Activated T-helper 2 cell treated with anti-CD3 and anti-CD28 coated beads, Interferon-gamma antibody, Interleukin-2, Interleukin-4, amounts not matched to agents 10 μg/mL and 5 μg/mL and 100 μg/mL, durations not matched to agents 14 hours and 24 hours and 36 hours (primary cell): ENCODE measurements around the gene ROBO1. TPM values are rescaled to one million over a fixed set of nuclear protein-coding genes. Genes with fewer than 3 reads are reported as not detected.

Experiments
- DNase-seq: peaks from one replicate; pipeline ENCODE4 v3.0.0; 2021; ENCODE audit warnings: low spot score
- H3K27ac Mint-ChIP-seq: one replicate; pipeline ENCODE4 v1.8.0; 2021; ENCODE audit warnings: mixed read lengths
- H3K27me3 Mint-ChIP-seq: one replicate; pipeline ENCODE4 v1.8.0; 2021; ENCODE audit warnings: low read depth, mixed read lengths
- H3K36me3 Mint-ChIP-seq: one replicate; pipeline ENCODE4 v1.8.0; 2021; ENCODE audit warnings: low read depth, mixed read lengths
- H3K4me1 Mint-ChIP-seq: one replicate; pipeline ENCODE4 v1.8.0; 2021; ENCODE audit warnings: low read depth, mixed read lengths
- H3K4me3 Mint-ChIP-seq: one replicate; pipeline ENCODE4 v1.8.0; 2021; ENCODE audit warnings: low read depth, mild to moderate bottlenecking, moderate library complexity, mixed read lengths
- H3K9me3 Mint-ChIP-seq: one replicate; pipeline ENCODE4 v1.8.0; 2021; ENCODE audit warnings: mixed read lengths
- intact Hi-C: fragments of 100-400 bp; cut with micrococcal nuclease; formaldehyde crosslinking; loops from one replicate; pipeline ENCODE4 v1.15.1; 2023
- total RNA-seq: library from RNA; stranded (reverse); gene quantifications from 2 replicates; pipeline ENCODE4 v1.2.3, GENCODE V29; 2022

Gene ROBO1
- total RNA-seq, 1 donor from 2014 or later, result not detected

DNA sequence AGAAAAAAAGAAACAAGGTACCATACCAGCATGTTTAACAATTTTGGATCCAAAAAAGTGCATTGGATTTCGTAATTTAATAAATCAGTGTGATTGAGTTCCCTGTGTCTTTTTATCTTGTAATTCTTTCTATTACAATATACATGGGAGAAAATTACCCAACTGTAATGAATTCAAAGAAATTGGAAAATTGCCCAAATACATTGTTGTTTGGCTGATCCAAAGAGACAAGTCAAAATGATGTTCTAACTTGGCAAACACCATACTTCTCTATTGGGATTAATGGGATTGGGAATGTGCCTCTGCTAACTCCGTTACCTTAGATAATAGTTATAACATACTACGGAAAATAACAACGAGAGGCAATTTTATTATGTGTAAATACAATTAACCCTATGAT lies 1097.1 kb downstream of the ROBO1 start:
- no peak for DNase-seq
- intact Hi-C loops, result no loop called here
- Mint-ChIP-seq H3K9me3 (no peaks in the 10 kb centered on the region), H3K4me1 (no peaks in the 10 kb centered on the region), H3K36me3 (no peaks in the 10 kb centered on the region), H3K27ac (no peak overlapping the region), H3K4me3 (no peak overlapping the region), H3K27me3 (no peaks in the 10 kb centered on the region)

DNA sequence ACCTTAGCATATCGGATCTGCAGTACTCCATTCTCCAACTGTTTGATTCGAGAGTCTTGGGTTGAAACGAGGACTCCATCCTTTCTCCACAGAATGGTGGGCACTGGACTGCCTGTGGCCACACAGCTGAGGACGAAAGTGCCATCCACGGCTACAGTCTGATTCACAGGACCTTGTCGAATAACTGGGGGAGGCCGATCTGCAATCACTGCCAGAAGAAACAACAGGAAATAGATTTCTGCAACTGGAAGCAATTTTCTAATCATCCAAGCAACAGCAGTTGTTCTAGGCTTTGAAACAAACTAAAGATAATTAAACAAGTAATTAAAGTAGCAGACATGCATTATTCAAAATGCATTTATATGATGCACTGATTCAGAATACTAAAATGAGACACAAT lies 1097.7 kb downstream of the ROBO1 start:
- DNase-seq, result no peak
- intact Hi-C loops, result no loop called here
- Mint-ChIP-seq H3K27me3 (no peaks in the 10 kb centered on the region), H3K4me3 (no peak overlapping the region), H3K4me1 (no peaks in the 10 kb centered on the region), H3K27ac (no peak overlapping the region), H3K9me3 (no peaks in the 10 kb centered on the region), H3K36me3 (no peaks in the 10 kb centered on the region)

DNA sequence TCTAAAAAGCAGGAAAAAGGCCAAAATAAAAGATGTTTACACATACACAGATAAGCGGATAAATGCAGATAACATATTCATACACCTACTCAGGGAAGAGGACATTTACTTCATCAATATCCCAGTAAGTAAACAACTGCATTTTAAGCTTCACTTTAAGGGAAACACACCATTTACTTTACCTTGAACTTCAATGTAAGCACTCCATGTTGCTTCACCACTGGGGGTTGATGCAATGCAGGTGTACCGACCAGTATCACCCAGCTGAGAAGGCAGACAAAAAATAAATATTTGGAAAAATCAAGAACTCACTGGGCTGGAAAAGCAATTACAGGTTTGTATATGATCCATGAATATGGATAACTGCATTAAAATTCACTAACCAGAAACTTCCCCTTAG lies 1099.5 kb downstream of the ROBO1 start:
- no peaks in the 10 kb centered on the region for H3K9me3 Mint-ChIP-seq
- H3K27ac Mint-ChIP-seq, result no peak overlapping the region
- no peaks in the 10 kb centered on the region for H3K4me1 Mint-ChIP-seq
- intact Hi-C loops, result no loop called here
- no peak for DNase-seq
- H3K4me3 Mint-ChIP-seq, result no peak overlapping the region
- H3K27me3 Mint-ChIP-seq, result no peaks in the 10 kb centered on the region
- H3K36me3 Mint-ChIP-seq, result no peaks in the 10 kb centered on the region

DNA sequence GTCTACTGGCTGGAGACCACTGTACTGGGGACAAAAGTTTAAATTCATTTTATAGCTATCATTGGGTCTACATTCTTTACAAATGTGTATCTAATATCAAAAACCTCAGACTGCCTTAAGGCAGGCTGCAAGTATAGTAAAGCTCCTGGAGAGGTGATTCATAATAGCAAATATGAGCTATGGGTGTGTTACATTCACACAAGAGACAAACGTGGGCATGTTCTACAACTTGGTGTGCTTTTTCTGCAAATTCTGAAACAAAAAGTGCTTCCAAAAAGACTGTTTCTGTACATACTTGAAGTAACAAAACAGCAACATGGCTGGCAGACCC lies 1101.4 kb downstream of the ROBO1 start:
- Mint-ChIP-seq H3K27me3 (no peaks in the 10 kb centered on the region), H3K9me3 (no peaks in the 10 kb centered on the region), H3K27ac (no peak overlapping the region), H3K4me1 (no peaks in the 10 kb centered on the region), H3K4me3 (no peak overlapping the region), H3K36me3 (no peaks in the 10 kb centered on the region)
- no peak for DNase-seq
- intact Hi-C loops, result no loop called here

DNA sequence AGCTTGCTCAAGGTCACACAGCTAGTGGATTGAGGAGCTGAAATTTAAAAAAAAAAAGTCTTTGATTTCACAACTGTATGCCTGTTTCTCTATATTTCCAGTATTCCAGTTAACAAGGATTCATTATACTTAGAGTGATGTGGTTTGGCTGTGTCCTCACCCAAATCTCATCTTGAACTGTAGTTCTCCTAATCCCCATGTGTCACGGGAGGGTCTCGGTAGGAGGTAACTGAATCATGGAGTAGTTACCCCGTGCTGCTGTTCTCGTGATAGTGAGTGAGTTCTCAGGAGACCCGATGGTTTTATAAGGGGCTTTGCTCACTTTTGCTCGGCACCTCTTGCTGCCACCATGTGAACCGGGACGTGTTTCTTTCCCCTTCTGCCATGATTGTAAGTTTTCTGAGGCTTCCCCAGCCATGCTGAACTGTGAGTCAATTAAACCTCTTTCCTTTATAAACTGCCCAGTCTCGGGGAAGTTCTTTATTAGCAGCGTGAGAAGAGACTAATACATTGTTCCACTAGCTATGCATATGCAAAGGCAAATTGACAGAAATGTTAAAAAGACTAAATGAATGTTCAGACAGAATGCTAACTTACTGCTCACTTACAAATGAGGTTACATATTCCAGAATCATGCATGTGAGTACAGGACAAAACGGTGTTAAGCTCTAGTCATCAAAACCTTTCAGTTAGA lies 1101.9 kb downstream of the ROBO1 start:
- no peaks in the 10 kb centered on the region for H3K9me3 Mint-ChIP-seq
- no peak for DNase-seq
- no peak overlapping the region for H3K27ac Mint-ChIP-seq
- H3K4me3 Mint-ChIP-seq, result no peak overlapping the region
- no peaks in the 10 kb centered on the region for H3K27me3 Mint-ChIP-seq
- H3K4me1 Mint-ChIP-seq, result no peaks in the 10 kb centered on the region
- intact Hi-C loops, result no loop called here
- no peaks in the 10 kb centered on the region for H3K36me3 Mint-ChIP-seq

DNA sequence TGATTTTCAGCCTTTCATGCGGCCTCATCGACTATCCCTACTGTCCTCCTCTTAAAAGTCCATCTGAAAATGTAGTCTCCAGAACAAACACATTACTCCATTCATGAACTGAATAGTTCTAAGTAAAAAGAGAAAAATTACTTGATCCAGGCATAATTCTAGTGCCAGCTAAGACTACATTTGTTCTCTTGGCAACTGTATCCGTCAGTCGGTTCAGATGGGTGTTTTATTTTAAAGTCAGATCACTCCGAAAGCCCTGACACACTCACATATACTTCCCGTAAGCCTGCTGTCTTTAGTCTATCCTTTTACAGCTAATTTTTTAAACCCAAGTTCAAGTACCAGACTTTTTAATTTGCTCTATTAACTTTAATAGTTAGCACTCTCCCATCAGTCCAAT lies 1102.7 kb downstream of the ROBO1 start:
- intact Hi-C loops, result no loop called here
- no peaks in the 10 kb centered on the region for H3K27me3 Mint-ChIP-seq
- H3K9me3 Mint-ChIP-seq, result no peaks in the 10 kb centered on the region
- H3K4me3 Mint-ChIP-seq, result no peak overlapping the region
- H3K27ac Mint-ChIP-seq, result no peak overlapping the region
- no peaks in the 10 kb centered on the region for H3K36me3 Mint-ChIP-seq
- DNase-seq, result no peak
- no peaks in the 10 kb centered on the region for H3K4me1 Mint-ChIP-seq

DNA sequence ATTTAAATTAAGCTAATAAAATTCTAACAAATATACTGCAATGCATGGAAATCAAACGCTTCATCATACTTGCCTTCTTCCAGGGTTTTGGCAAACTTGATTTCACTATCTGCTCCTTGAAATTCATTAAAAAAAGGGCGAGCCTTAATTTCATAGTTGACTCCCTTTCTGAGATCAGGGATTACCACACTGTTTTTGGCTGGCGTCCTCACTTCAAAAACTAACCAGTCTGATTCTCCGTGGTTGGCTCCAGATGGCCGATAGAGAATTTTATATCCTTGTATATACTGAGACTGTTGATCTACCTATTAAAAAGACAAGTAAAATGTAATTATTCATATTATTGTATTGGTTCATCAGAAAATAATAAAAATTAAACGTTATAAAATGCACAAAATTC lies 1106.8 kb downstream of the ROBO1 start:
- Mint-ChIP-seq H3K4me3 (no peak overlapping the region), H3K9me3 (no peaks in the 10 kb centered on the region), H3K27me3 (no peaks in the 10 kb centered on the region), H3K4me1 (no peaks in the 10 kb centered on the region), H3K27ac (no peak overlapping the region), H3K36me3 (no peaks in the 10 kb centered on the region)
- intact Hi-C loops, result loop anchor here (2.0 kb wide), 1 partner anchor 372 kb away; no protein-coding TSS in a partner anchor
- DNase-seq, result no peak

DNA sequence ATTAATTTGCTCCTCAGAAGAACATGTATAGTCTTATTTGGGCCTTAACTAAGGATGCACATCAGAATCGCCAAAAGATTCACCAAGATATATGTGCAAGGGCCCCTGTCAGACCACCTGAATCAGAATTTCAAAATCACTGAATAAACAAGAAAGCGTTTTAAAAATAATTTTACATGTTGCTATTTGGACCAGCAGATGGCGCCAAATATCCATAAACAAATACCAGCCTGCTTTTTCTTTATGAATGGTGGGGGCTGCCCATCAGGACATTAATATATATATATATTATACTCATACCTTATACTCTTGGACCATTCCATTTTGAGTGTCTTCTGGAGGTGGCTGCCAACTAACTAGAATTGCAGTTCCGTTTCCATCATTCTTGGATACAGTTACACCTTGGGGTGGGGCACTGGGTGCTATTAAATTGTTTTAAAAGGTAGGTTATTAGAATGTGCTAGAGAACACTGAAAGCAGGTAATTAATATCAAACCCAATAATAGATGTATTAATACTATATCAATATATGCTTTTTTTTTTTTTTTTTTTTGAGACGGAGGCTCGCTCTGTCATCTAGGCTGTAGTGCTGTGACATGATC lies 1108.3 kb downstream of the ROBO1 start:
- Mint-ChIP-seq H3K27me3 (no peaks in the 10 kb centered on the region), H3K4me1 (no peaks in the 10 kb centered on the region), H3K27ac (no peak overlapping the region)

DNA sequence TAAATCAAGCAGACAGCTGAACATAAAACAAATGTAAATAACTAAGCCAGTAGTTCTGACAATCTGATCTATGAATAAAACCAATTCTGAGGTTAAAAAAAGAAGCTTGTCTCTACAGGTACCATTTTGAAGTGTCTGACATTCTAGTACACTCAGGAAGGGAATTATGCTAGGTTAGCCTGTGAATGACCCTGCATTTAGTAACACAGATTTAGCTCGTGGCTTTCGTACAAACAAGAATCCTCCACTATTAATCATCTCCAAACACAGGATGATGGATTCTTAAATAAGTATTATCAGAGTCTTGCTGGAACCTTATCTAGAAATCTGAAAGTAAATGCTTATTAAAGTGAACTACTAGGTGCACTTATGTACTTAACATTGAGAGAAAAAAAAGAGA lies 1120.1 kb downstream of the ROBO1 start:
- no peaks in the 10 kb centered on the region for H3K27me3 Mint-ChIP-seq
- no peak overlapping the region for H3K27ac Mint-ChIP-seq
- H3K4me1 Mint-ChIP-seq, result no peaks in the 10 kb centered on the region
- no peak for DNase-seq
- H3K9me3 Mint-ChIP-seq, result no peaks in the 10 kb centered on the region
- H3K36me3 Mint-ChIP-seq, result no peaks in the 10 kb centered on the region
- no peak overlapping the region for H3K4me3 Mint-ChIP-seq
- intact Hi-C loops, result no loop called here

More for the DNA sequence above, 1108.3 kb downstream of the ROBO1 start:
- DNase-seq, result no peak
- Mint-ChIP-seq H3K36me3 (no peaks in the 10 kb centered on the region), H3K4me3 (no peak overlapping the region), H3K9me3 (no peaks in the 10 kb centered on the region)
- intact Hi-C loops, result loop anchor here (5.0 kb wide), 1 partner anchor 703 kb away; no protein-coding TSS in a partner anchor

DNA sequence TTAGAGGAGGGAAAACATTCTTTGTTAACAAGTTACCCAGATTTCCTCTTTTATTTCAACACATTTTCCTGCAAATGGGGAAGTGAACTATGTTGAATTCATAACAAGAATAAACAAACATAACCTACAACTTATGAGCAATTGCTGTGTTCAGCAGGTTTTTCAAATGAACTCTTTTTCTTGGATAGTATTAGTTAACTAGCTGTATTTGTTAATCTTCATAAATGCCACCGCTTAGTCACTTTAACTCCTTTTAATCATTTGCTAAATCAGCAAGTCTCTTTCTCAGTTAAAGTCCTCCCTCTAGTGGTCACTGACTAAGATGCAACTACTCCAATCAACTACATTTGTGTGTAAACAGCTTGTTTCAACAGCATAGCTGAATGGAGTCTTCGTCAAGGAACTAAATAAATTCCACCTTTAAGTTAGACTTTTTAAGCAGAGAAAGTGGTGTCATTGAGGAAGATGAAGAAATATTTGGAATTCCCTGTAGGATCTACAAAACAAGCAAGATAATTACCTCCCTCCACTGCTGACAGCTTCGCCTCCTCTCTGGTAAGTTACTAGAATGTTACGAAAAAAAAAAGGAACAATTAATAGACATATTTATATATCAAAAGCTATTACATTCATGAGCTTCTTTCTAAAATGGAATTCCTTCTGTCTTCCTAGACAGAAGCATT lies 1122.0 kb downstream of the ROBO1 start:
- Mint-ChIP-seq H3K4me3 (no peak overlapping the region), H3K27me3 (no peaks in the 10 kb centered on the region), H3K9me3 (no peaks in the 10 kb centered on the region), H3K27ac (no peak overlapping the region), H3K36me3 (no peaks in the 10 kb centered on the region), H3K4me1 (no peaks in the 10 kb centered on the region)
- intact Hi-C loops, result no loop called here
- no peak for DNase-seq

DNA sequence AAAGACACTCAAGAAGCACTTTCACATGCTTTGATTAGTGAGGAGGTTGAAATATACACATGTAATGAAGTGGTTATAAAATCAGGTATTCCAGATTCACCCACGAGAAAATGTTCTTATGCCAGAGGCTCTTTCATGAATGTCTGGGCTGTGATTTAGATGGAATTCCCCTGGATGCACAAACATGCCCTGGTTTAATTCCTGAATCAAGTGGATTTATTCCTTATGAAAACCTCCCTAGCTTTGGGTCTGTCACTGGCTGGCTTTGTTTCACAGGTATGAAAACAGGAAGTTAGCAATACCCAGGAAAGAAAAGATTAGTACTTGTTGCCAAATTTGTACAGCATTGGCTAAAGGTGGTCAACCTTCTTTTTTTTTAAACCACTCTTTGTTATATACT lies 1123.0 kb downstream of the ROBO1 start:
- Mint-ChIP-seq H3K27ac (no peak overlapping the region), H3K4me1 (no peaks in the 10 kb centered on the region), H3K27me3 (no peaks in the 10 kb centered on the region), H3K36me3 (no peaks in the 10 kb centered on the region), H3K4me3 (no peak overlapping the region), H3K9me3 (no peaks in the 10 kb centered on the region)
- no peak for DNase-seq
- intact Hi-C loops, result no loop called here

DNA sequence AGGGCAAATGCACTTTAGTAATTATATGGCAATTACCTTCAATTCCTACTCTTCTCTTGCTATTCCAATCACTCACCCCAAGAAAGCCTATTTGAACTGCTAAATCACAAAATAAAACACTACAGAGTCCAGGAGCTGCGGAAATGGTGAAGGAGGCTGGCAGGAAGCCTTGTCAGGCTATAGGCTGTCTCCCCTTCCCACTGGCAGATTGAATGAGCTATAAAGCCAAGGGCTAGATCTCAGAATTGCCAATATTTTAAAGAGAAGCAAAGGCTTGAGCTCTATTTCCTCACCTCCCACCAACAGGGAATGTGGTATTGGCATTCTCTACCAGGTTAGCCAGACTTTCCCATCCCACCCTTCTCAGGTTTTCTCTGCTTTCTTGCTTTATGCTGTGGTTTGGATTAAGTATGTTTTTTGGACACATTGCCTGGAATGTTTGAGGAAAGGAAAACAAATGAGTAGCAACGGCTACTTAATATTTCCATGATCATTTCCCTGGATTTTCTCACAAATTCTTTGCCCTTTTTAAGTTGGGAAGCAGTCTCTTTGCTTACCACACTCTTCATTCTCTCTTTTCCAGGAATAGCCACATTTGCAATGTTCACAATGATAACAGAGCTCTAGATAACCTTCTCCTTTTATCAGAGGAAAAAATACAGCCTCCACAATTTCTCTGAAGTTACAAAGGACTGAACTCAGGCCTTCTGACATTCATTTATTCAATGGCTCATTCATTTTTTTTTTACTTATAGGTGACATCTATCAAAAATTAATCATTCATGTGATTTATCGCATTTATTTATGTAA lies 1125.4 kb downstream of the ROBO1 start:
- DNase-seq, result no peak
- Mint-ChIP-seq H3K4me1 (no peaks in the 10 kb centered on the region), H3K27me3 (no peaks in the 10 kb centered on the region), H3K4me3 (no peak overlapping the region), H3K27ac (no peak overlapping the region), H3K36me3 (no peaks in the 10 kb centered on the region), H3K9me3 (no peaks in the 10 kb centered on the region)
- intact Hi-C loops, result no loop called here

DNA sequence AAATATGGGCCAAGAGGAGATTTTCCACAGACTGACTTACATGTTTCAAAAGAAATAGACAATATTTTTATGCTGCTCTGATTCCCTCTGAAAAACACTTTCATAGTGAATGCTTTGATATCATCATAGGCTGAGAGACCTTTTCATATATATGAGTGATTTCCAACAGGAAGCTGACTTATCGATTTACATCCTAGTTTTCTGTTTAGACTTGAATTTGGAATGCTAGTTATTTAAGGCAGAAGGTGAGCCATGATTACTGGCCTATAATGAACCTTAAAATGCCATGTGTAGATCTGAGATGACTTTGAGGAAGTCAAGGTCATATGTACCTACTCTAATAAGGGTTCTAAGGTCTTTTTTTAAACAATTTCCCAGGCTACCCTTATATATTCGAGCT lies 1126.1 kb downstream of the ROBO1 start:
- Mint-ChIP-seq H3K27me3 (no peaks in the 10 kb centered on the region), H3K4me1 (no peaks in the 10 kb centered on the region), H3K9me3 (no peaks in the 10 kb centered on the region), H3K4me3 (no peak overlapping the region), H3K27ac (no peak overlapping the region), H3K36me3 (no peaks in the 10 kb centered on the region)
- no peak for DNase-seq
- intact Hi-C loops, result no loop called here
